Stimulated activated naive CD8-positive, alpha-beta T cell treated with anti-CD3 and anti-CD28 coated beads, Interleukin-15, amount 100 ng/mL, for 72 hours (primary cell): ENCODE results near the gene NALCN.

Experiments
- ATAC-seq: fragments of 150-1000 bp; cut with Tn5 transposase; 2 replicates; pipeline ENCODE4 v1.10.0; 2021; ENCODE audit warnings: mild to moderate bottlenecking, moderate library complexity
- DNase-seq, 2 donors: peaks; one replicate each; pipeline ENCODE4 v3.0.0; 2021 to 2022
- H3K27ac Mint-ChIP-seq, 2 donors: one replicate each; pipeline ENCODE4 v1.8.0; 2022; ENCODE audit warnings: mild to moderate bottlenecking in 2 of 2, mixed read lengths in 2 of 2, moderate library complexity in 2 of 2
- H3K27me3 Mint-ChIP-seq: one replicate; pipeline ENCODE4 v1.8.0; 2022; ENCODE audit warnings: mixed read lengths
- H3K4me1 Mint-ChIP-seq: one replicate; pipeline ENCODE4 v1.8.0; 2022; ENCODE audit warnings: mild to moderate bottlenecking, mixed read lengths
- H3K4me3 Mint-ChIP-seq, 2 donors: one replicate each; pipeline ENCODE4 v1.8.0; 2022; ENCODE audit warnings: mild to moderate bottlenecking in 2 of 2, mixed read lengths in 2 of 2, moderate library complexity in 1 of 2
- H3K9me3 Mint-ChIP-seq, 2 donors: one replicate each; pipeline ENCODE4 v1.8.0; 2022; ENCODE audit warnings: mixed read lengths in 2 of 2

Gene NALCN

DNA sequence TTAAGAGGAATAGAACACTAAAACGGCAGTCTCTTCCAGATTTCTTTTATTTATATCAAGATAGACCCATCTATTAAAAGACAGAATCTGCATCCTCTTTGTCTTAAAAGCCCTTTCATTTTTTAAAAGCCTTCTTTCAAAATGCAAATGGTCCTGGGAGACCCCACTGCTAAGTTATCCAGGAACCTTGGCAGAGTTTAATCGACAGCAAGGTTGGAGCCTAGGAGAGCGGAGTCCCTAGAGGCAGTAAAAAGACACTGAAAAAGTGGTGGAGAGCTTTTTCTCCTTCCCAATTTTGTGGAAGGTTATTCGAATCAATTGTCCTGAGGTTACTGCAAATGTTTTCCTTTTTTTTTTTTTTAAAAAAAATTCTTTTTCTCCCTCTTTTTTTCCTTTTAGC is 294.7 kb downstream of the NALCN start:
- no peaks in the 10 kb centered on the region for H3K27me3 Mint-ChIP-seq
- DNase-seq (no peak), ATAC-seq (no peak)
- no peak overlapping the region for H3K27ac Mint-ChIP-seq
- no peak overlapping the region for H3K4me3 Mint-ChIP-seq
- no peaks in the 10 kb centered on the region for H3K9me3 Mint-ChIP-seq
- H3K4me1 Mint-ChIP-seq, result no peaks in the 10 kb centered on the region

DNA sequence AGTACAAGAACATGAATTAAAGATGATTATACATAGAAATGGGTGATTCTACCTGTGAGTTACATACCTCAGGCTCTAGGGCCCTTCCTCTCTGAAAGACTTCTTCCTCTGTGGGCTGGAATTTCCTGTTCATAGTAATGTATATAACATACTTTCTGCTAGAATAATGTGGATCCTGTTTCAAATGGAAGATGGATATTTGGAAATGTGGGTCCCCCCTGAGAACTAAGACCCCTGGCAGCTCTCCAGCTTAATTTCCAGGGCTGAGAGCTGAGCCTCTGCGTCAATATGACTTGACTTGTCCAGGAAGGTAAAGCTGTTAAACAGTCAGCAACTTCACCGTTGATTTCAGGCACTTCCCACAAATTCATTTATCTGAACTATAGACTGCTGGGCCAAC is 296.3 kb downstream of the NALCN start:
- Mint-ChIP-seq H3K4me1 (no peaks in the 10 kb centered on the region), H3K27ac (no peak overlapping the region), H3K4me3 (no peak overlapping the region), H3K27me3 (no peaks in the 10 kb centered on the region), H3K9me3 (no peaks in the 10 kb centered on the region)
- ATAC-seq (no peak), DNase-seq (no peak)

DNA sequence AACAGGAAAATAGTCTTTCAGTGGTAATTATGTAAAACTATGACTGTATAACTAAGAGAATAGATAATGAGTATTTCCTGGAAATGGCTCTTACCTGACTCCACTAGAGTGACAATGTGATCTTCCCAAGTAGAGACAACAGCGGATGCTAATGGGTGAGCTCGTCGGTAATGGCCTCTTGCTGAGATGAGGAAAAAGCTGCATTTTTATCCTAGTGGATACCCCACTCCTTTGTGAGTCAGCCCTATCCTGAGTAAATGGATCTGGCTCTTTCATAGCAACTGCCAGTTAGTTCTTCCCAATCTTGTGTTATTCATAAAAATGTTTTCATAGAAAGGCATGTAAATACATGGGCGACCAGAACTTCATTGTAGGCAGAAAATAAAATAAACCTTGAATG is 299.5 kb downstream of the NALCN start:
- DNase-seq (no peak), ATAC-seq (no peak)
- Mint-ChIP-seq H3K4me1 (no peaks in the 10 kb centered on the region), H3K9me3 (no peaks in the 10 kb centered on the region), H3K27me3 (peaks cover 1% of the 10 kb centered on the region), H3K4me3 (no peak overlapping the region), H3K27ac (no peak overlapping the region)

DNA sequence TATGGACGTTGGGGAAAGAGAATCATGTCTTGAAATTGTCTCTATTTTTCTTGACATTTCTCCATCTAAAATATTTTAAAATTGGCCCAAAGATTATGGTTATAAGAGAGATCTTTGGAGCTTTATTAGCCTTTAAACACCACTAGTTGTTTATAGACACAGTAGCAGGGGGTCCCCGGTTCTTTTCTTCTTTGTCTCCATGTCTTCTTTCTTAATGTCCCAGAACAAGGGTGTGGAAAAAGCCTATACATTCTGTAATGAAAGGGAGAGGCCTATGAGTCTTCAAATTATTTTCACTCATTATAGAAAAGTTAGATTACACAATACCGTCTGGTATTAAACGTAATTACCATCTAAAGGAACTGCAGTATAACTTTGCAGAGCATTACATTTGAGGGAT is 300.0 kb downstream of the NALCN start:
- Mint-ChIP-seq H3K4me3 (no peak overlapping the region), H3K9me3 (no peaks in the 10 kb centered on the region), H3K27me3 (peaks cover 6% of the 10 kb centered on the region), H3K4me1 (no peaks in the 10 kb centered on the region), H3K27ac (no peak overlapping the region)
- DNase-seq (no peak), ATAC-seq (no peak)

DNA sequence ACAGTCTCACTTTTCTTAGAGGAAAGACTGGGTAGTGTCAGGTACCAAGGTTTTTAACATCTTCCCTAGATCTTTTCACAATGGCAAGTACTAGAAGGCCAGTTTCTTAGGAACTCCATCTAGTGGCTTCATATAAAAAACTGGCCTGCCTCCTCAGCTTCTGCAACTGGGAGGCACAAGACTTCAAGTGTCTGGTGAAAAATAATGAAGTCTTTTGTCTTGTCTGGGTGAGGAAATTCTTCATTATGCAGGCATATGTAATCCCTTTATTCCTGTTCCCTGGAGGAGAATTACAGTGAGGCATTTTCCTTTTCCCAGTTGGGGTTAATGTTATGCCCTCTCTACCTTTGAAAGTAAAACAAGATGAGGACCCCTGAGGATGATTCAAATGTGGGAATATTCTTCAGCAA is 300.5 kb downstream of the NALCN start:
- Mint-ChIP-seq H3K27me3 (peaks cover 7% of the 10 kb centered on the region), H3K4me3 (no peak overlapping the region), H3K4me1 (no peaks in the 10 kb centered on the region), H3K27ac (no peak overlapping the region), H3K9me3 (no peaks in the 10 kb centered on the region)
- ATAC-seq, result no peak
- no peak for DNase-seq

DNA sequence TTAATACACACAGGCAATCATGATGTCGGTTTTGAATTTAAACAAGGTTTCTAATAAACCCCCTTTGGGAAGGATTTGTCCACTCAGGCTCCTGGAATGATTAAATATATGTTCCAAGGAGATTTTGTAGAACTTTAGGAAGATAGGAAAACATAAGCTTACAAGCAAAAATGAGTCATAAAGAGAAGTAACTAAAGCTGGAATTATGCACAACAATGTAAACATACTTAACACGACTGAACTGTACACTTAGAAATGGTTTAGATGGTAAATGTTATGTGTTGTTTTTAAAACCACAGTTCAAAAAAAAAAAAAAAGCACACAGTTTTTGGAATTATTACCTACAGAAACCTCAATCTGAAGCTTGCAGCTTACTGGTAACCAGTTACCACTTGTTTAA is 304.4 kb downstream of the NALCN start:
- DNase-seq, result no peak
- Mint-ChIP-seq H3K4me3 (no peak overlapping the region), H3K9me3 (no peaks in the 10 kb centered on the region), H3K27ac (no peak overlapping the region), H3K27me3 (peaks cover 7% of the 10 kb centered on the region), H3K4me1 (no peaks in the 10 kb centered on the region)
- ATAC-seq, result no peak

DNA sequence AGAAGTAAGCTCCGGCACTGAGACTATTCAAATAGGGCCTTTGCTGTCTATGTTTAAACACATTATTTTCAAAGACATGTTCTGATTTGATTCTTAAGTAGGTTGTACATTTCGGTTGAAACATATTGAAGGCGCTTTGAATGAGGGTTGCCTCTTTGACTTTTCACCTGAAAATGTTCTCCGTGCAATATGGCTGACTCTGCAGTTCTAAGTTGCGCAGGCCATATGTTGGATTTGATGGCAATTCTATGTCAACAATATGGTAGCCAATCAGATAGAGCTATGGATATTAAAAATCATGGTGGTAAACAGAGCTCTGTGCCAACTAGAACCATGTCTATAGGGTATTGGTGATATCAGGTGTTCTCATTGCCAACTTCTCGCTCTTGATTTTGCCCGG is 307.3 kb downstream of the NALCN start:
- no peak for ATAC-seq
- H3K9me3 Mint-ChIP-seq, result peaks cover 0 to 6% of the 10 kb centered on the region in 2 donors
- no peaks in the 10 kb centered on the region for H3K4me1 Mint-ChIP-seq
- H3K27ac Mint-ChIP-seq, result no peak overlapping the region
- DNase-seq, result no peak
- peaks cover 17% of the 10 kb centered on the region for H3K27me3 Mint-ChIP-seq
- H3K4me3 Mint-ChIP-seq, result no peak overlapping the region

DNA sequence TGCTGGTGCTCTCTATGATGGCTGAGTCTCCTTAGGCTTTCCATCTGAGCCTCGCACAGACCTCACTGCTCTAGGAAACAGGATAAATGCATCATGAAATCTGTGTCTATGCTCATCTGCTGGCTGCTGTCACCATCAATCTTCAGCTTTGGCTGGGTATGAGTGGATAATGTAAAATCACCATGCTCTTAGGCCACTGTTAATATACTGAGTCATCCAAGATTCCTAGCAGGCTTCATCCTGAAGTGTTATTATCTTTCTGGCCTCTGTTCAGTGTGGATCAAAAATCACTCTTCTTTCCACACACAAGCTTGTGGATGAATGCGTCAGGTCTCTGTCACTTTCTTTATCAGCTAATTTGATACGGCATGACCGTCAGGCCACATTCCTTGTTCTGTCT is 317.4 kb downstream of the NALCN start:
- no peak for ATAC-seq
- H3K27ac Mint-ChIP-seq, result no peak overlapping the region
- H3K4me1 Mint-ChIP-seq, result no peaks in the 10 kb centered on the region
- H3K4me3 Mint-ChIP-seq, result no peak overlapping the region
- H3K27me3 Mint-ChIP-seq, result peaks cover 31% of the 10 kb centered on the region
- DNase-seq, result no peak
- H3K9me3 Mint-ChIP-seq, result no peaks in the 10 kb centered on the region

DNA sequence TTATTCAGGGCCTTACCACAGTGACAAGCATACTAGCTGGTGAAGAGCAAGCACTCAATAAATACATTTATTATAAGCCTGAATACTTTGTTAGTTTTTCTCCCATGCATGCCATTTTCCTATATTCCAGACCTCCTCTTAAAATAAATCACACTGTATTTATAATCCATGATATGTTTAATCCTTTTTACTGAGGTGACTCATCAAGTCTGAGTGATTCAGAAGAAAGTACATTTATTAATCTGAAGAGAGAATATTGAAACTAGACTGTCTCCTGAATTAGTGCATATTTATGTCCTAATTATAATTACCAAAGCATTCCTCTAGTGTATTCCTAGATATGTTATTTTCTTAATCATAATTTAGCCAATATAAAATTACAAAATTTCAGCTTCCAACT is 323.3 kb downstream of the NALCN start:
- DNase-seq, result no peak
- H3K4me1 Mint-ChIP-seq, result no peaks in the 10 kb centered on the region
- peaks cover 22% of the 10 kb centered on the region for H3K27me3 Mint-ChIP-seq
- no peak overlapping the region for H3K27ac Mint-ChIP-seq
- no peaks in the 10 kb centered on the region for H3K9me3 Mint-ChIP-seq
- H3K4me3 Mint-ChIP-seq, result no peak overlapping the region
- ATAC-seq, result no peak

DNA sequence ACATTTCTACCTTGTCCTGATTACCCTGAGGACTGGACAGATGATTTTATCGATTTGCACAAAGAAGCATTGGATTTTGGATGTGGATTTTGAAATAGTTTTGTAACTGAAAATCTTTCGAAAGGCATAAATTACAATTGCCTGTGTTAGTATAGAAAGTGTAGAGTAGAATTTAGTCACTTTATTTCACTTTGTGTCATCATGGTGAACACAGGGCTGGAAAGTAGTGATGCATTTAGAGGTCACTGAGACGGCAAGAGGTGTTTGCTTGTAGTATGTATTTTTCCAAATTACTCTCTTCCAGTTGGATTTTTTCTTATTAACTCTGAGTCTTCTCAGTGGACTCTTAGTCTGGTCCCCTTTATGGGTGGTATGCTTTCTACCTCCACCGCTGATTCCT is 326.0 kb downstream of the NALCN start:
- H3K27ac Mint-ChIP-seq, result no peak overlapping the region
- ATAC-seq, result no peak
- no peak overlapping the region for H3K4me3 Mint-ChIP-seq
- peaks cover under 1% of the 10 kb centered on the region for H3K27me3 Mint-ChIP-seq
- DNase-seq, result no peak
- H3K9me3 Mint-ChIP-seq, result no peaks in the 10 kb centered on the region
- H3K4me1 Mint-ChIP-seq, result no peaks in the 10 kb centered on the region

DNA sequence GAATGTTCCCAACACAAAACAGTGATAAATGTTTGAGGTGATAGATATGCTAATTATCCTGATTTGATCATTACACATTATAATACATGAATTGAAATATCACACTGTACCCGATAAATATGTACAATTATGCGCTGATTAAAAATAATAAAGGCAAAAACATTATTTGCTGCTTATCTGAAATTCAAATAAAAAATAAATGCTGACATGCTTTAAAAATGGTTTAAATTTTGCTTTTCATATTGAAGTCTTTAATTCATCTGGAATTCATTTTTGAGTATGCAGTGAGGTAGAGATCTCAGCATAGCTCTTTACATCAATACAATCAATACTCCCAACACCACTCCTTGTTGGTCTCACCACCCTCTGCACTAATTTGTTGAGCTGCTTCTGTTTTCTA is 330.8 kb downstream of the NALCN start:
- Mint-ChIP-seq H3K9me3 (no peaks in the 10 kb centered on the region), H3K27ac (no peak overlapping the region), H3K27me3 (no peaks in the 10 kb centered on the region), H3K4me1 (no peaks in the 10 kb centered on the region), H3K4me3 (no peak overlapping the region)
- DNase-seq (no peak), ATAC-seq (no peak)

DNA sequence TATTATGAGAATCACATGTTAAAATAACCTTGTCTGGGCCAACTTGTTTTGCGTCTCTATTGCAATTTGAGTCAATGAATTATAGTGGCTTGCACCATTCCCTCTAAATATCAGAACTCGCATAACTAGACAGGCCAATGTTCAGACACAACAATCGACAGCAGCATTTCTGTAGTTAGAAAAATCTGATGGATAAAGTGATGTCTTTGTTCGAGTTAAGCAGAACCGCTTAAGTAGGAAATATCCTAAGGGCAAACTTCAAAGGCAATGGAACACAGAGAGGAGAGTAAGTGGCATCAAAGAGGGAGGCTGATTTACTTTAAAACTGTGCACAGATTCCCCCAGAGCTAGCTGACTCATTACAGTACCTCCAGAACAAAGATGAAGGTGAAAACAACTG is 333.9 kb downstream of the NALCN start:
- Mint-ChIP-seq H3K4me1 (no peaks in the 10 kb centered on the region), H3K27ac (no peak overlapping the region), H3K4me3 (no peak overlapping the region), H3K9me3 (peaks cover 0 to under 1% of the 10 kb centered on the region in 2 donors), H3K27me3 (no peaks in the 10 kb centered on the region)
- DNase-seq, result no peak
- ATAC-seq, result no peak

DNA sequence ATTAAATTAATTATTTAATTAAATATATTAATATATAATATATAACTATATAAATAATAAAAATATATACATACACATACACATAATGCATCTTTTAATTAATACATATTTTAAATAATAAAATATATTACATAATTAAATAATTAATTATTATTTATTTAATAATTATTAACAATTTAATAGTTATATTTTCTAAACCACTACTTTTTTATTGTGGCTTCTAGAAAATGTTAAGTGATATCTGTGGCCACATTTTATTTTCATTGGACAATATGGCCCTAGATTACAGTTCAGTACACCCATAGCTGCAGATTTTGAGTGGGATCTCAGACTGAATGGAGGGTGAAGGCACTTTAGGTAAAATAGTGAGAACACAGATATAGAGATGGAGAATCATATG is 335.7 kb downstream of the NALCN start:
- Mint-ChIP-seq H3K27ac (no peak overlapping the region), H3K4me1 (no peaks in the 10 kb centered on the region), H3K4me3 (no peak overlapping the region), H3K9me3 (peaks cover 0 to 4% of the 10 kb centered on the region in 2 donors), H3K27me3 (no peaks in the 10 kb centered on the region)
- ATAC-seq (no peak), DNase-seq (no peak)

DNA sequence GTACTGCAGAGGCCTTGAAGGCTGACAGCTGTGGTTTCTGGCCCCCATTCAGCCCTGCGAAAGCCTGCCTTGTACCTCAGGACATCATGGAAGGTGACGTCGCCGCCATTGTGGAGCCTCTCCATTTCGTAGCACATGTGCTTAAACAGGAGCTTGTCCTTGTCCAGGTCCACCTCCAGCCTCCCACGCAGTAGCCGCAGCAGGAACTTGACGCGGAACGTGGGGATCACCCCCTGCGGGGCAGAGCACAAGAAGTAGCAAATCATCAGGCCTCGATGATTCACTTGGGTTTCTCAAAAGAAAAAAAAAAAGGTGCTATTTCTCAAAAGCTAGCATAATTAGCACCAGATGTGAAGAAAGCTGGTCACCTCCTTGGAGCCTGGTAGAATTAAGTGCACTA is 351.0 kb downstream of the NALCN start:
- ATAC-seq, result no peak
- Mint-ChIP-seq H3K9me3 (no peaks in the 10 kb centered on the region), H3K4me3 (no peak overlapping the region), H3K27ac (no peak overlapping the region), H3K4me1 (no peaks in the 10 kb centered on the region), H3K27me3 (peaks cover 28% of the 10 kb centered on the region)
- no peak for DNase-seq

DNA sequence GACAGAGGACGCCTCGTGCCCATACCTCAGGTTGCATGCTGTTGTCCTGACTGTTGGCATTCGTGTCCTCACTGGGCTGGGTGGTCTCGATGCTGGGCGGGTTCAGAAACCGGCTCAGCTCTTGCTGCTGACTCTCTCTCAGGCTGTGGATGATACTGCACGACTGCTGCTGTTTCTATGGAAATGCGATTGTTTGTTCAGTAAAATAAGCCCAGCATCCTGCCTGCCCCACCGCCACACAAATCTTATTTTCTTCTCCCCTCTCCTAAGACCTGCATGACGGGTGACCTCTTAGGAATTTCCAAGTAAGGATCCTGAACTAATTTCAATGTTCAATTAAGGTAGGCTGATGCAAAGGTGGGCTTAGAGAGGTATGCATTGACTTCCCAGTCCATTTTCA is 356.5 kb downstream of the NALCN start:
- Mint-ChIP-seq H3K9me3 (no peaks in the 10 kb centered on the region), H3K27me3 (peaks cover 46% of the 10 kb centered on the region), H3K4me3 (no peak overlapping the region), H3K4me1 (peaks cover 12% of the 10 kb centered on the region), H3K27ac (no peak overlapping the region)
- DNase-seq, result no peak
- no peak for ATAC-seq

DNA sequence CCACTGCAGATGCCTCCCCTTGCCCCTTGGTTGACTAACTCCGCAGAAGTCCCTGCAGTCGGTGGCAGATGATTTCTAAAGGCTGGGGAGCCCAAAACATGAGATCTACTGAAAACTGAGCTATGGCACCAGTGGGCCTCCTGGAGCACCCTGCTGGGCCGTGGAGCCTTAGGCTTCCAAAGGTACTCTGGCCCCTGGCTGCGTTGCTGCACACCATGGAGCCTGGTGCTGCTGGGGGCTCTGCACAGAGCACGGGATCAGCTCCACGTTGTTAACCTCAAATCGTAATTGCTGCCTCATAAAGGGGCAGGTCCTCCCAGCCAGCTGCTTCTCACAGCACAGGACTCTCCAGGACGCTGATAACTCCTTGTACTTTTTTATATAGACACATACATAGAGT is 357.5 kb downstream of the NALCN start:
- Mint-ChIP-seq H3K27ac (no peak overlapping the region), H3K9me3 (no peaks in the 10 kb centered on the region), H3K27me3 (peaks cover 39% of the 10 kb centered on the region), H3K4me1 (peaks cover 12% of the 10 kb centered on the region), H3K4me3 (no peak overlapping the region)
- DNase-seq, result no peak
- no peak for ATAC-seq

DNA sequence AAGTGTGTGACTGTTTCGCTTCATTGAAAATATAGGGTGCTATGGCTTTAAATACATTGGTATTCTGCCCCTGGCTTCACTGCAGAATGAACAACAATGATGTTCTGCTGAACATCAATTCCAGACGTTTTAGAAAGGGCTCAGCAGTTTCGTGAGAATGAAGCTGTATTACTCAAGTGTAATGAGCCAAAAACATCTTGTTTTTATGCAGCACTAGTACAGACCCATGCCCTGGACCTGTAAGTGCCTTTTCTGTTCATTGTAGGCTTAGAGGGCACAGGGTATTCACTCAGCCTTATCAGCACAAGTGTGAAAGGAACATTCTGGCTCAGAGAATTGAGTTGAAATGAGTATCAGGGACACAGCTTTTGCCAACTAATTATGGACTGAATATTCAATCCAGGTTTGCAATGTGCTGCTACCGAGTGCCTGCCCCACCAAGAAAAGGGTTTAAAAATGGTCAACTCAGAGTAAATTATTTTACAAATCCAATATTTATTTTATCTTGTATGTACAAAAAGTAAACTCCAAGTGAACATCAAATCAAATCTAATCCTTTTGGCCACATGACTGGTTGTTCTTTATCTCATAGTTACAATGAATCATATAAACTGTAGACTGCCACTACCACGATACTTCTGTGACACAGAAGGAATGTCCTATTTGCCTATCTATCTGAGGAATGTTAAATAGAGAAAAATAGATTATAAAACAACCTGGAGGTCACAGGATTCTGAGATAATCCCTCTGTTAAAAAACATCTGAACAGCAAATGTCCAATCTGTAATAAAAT is 362.8 kb downstream of the NALCN start:
- Mint-ChIP-seq H3K27me3 (peaks cover 21% of the 10 kb centered on the region), H3K4me1 (peaks cover 9% of the 10 kb centered on the region), H3K9me3 (no peaks in the 10 kb centered on the region), H3K27ac (no peak overlapping the region), H3K4me3 (no peak overlapping the region)
- DNase-seq (no peak), ATAC-seq (no peak)
